ENCODE data around the gene AP3B1.
"Not testable (repeated sequence)": the region's sequence is repeated elsewhere in the genome, so short reads cannot be mapped to it uniquely, and the experiment has no call there.

The AP3B1 gene

DNA sequence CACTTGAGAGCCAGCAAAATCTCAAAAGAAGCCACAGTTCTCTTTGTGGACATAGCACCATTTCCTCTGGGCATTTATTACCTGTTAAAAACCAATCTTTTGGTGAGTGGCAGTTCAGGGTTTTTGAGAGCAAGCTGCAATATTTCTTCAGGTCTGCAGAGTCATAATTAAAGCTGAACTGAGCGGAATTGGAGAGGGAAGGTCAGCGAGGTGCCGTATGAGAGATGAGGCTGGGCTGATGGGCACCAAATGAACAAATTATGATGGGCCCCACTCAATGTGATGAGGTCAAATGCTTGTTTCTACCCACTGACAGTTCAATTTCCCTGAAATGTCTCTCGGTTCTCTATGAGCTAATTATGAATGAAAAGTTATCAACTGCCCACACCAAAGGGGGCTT, 231.9 kb downstream of the AP3B1 start:
- no peak for DNase-seq

DNA sequence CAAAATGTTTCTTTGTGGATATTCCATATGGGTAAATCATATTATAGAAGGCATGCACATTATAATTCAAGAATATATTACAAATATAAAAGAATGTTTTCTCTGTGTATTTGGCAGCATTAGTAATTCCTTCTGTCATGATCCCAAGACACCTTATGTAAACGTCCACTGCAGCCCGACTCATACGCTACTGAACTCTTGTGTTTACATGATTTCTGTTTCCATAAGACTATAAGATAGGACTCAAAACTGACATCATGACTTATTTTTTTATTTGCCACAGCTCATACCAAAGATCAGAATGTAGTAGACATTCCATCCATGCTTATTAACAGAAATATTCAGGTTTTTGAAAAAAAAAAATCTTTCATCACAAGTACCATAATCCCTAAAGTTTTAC, 234.1 kb downstream of the AP3B1 start:
- no peak for DNase-seq

DNA sequence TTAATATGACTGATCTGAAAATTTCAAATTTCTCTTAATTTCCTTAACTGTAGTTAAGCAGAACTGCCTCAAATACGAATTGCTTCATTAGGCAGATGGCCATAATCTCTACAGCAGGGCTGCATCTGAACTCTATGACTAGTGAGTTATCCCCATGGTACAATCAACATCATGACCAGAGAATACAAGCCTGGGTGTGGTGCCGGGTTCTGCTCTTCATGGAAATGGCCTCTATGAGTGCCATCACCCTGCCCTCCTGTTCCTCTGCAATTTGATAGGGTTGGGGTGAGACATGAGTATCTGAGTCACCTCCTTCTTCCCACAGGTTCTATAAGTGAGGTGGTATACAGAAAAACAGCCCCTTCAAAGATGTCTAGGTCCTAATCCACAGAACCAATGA, 235.9 kb downstream of the AP3B1 start:
- no peak for DNase-seq

DNA sequence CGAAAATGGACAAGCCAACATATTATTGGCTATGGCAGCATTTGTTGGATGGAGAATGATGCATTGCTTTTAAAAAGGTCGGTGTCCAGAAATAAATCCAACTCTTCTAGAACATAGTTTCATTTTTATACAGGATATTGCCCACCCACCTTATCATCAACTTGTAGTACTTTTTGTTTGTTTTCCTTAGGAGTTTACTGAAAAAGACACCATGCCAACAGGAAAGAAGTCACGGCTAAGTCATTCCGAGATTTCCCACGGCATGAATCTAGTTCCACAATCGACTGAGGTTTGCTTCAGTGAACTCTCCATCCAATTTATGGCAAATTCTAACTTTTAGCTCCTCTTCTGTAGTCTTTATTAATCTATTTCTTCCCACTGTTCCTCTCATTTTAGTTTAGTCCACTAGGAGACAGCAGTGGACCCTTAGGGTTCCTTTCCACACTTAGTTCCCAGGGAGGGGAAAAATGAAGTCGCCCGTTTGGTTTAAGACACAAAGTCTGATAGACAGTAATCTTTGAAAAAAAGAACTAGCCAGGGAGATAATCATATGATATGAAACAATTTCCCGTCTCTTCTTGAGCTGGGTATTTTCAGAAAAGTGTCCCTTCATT, 237.5 kb downstream of the AP3B1 start:
- no peak for DNase-seq

DNA sequence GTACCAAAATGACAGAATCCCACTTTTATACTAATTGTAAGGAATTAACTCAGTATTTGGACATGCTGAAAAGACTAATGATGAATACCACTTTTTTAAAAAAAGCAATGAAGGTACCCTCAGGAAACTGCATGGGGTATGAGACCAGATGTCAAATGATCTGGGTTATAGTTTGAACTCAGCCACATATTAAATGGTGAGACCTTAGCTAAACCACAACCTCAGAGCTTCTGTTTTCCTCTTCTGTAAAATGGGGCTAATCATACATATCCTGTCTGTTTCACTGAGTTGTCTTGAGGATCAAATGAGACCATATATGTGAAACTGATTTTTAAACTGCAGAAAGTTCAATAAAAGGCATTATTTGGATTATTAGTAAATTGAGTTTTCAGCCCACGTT, 238.4 kb downstream of the AP3B1 start:
- no peak for DNase-seq

DNA sequence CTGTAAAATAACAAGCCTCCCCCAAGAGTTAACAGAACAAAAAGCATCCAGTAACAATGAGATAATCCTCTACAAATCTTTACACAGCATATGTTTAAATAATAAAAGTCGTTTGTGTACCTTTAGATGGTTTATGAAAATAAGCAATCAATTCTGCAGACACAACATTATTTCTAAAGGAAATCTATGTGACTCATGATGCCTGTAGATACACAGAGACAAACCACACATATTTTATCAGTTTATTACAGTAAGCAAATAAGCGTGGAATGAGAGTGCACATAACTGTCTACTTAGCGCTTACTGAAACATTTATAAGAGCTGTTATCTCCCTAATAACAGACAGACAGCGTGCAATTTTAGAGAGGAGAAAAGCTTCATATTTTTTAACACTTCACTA, 243.6 kb downstream of the AP3B1 start:
- DNase-seq = no peak

DNA sequence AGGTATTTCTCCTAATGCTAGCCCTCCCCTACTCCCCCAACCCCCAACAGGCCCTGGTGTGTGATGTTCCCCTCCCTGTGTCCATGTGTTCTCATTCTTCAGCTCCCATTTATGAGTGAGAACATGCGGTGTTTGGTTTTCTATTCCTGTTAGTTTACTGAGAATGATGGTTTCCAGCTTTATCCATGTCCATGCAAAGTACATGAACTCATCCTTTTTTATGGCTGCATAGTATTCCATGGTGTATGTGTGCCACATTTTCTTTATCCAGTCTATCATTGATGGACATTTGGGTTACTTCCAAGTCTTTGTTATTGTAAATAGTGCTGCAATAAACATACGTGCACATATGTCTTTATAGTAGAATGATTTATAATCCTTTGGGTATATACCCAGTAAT, 247.7 kb downstream of the AP3B1 start:
- not testable (repeated sequence) for DNase-seq

DNA sequence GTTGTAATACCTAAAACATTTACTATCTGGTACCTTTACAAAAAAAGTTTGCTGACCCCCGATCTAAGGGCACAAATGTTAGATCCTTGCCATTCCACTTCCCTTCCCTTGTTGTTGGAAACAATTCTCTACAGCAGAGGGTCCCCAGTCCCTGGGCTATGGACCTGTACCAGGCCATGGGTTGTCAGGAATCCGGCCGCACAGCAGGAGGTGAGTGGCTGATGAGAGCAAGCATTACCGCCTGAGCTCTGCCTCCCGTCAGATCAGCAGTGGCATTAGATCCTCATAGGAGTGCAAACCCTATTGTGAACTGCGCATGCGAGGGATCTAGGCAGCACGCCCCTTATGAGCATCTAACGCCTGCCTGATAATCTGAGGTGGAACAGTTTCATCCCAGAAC, 248.5 kb downstream of the AP3B1 start:
- DNase-seq = no peak

DNA sequence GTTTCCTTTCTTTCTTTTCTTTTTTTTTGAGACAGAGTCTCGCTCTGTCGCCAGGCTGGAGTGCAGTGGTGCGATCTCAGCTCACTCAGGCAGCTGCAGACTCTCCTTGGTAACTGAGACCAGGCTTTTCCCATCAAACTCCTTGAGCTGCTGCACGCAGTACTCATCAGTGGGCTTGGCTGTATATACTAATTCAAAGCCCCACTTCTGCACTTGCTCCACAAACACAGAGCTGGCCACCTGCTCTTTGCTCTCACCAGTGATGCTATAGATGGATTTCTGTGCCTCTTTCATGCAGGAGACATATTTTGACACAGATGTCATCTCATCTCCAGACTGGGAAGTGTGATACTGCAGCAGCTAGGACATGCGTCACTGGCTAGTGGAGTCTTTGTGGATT, 252.7 kb downstream of the AP3B1 start:
- peak; percentile 31 for DNase-seq

DNA sequence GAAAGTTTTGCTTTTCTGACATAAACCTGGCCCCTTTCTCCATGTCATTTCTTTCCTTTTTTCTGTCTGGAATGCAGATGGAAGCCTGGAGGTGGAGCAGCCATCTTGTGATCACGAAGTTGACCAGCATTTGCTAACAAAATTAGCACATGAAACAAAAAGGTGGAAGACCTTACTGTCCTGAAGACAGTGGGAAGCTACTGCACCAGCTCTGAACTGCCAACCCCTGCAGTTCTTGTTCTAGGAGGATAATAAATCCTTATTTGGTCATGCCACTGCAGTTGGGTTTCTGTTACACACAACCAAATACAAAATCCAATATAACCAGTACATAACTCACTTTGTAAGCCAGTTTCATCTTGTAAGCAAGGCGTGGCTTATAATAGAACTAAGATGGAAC, 269.0 kb downstream of the AP3B1 start:
- DNase-seq = no peak

DNA sequence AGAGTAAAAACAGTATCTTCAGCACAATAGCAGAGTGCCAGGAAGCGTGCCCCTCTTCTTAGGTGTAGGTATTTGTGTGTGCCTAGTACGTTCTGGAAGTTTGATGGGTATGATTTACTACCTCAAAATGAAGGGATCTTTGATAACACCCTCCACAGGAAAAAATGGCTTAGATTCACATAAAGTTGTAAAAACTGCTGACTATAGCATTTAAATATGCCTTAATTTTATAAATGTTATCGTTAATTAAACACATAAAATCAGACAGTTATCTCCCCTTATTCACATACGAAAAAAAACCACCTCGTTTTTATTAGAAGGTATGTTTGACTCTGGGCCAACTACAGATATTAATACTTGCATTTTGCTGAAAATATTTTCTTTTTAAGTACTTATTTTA, 274.8 kb downstream of the AP3B1 start:
- DNase-seq = no peak

DNA sequence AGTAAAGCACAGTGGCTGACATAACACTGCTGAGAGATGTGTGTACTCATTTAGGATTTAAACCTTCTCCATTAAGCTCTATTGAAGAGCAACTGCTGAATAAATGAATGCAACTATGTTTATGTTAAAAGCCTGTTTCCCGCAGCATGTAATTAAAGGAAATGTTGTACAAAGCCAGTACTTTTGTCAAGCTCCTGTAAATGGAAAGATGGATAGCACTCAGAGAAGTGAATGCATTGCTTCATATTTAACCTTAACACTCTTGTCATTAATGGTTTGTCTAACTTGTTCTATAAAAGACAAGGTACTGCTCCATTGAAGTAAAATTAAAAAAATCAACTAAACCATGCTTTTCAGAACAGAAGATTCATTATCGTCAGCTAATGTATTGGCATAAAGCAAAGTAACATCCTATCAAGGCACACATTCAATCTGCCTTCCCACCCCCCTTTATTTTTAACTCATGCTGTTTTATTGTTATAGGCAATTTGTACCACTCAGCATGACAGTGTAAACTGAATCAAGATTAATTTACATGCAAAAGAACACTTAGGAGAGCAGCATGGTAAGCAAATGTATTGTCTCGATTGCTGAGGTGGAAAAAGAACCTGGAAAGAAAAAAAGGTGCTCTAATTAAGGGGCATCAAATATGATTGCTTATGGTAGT, 277.5 kb downstream of the AP3B1 start:
- DNase-seq = peak; percentile 24

DNA sequence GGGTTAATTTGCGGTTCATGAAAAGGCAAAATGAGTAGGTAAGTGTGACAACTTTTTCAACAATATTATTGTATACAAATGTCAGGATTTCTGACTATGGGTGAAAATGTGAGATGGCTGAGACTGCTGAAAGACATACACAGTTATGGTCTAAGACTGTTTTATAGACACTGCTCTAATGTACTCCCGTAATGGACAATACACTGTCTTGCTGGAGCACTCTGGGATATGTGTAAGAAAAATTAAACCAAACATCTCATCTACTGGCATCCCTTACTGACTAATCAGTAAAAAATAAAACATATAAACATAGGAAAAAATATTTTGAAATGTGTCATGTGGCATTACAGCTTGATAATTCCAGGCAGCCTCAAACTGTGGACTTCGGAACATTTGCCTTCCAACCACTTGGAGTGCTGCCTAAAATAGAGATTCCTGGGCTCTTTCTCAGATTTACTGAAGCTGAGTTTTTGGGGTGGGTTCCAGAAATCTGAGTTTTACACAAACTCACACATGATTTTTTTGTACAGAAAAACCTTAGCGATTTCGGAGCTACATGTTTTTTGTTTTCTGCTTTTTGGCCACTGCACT, 284.5 kb downstream of the AP3B1 start:
- DNase-seq = no peak

DNA sequence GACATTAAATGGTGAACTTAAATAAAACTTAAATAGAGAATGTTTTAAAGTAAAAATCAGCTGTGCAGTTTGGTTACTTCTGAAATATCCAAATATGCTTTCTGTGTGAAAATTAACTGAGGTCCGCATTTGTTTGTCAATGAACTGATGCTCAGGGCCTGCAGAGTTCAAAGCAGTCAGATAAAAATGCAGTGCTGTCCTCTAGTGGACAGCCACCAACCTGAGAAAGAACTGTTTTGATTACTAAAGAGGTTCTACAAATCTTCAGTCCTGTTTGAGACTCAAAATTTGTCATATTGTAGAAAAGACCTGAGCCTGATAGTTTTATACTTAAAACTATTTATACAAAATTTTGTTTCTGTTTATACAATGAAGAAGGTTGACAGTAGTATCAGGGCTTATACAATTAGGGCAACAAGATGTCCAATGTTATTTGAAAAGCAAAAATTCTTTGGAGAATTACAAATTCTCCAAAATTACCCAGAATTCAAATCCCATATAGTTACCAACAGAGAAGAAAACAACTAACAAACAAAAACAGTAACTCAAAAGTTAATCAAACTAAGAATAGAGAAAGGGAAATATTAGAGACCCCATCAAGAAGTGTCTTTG, 286.0 kb downstream of the AP3B1 start:
- DNase-seq = peak; percentile 34

DNA sequence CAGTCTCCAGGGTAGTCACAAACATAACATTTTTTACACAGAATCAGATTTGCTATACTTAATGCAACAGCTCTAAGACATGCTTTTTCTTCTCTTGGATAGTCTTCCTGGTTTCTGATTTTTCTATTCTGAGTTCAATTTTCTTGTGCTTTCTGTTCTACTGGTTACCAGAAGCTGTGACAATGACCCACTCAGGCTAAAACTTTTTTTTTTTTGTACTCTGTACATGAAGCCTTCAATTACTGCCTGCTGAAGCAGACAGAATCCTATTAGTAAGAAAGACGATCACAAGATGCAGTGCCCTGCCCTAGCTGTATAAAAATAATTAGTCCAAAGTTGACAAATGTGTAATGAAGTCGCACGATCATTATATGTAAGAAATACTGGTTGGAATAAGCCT, 287.3 kb downstream of the AP3B1 start:
- DNase-seq = no peak

DNA sequence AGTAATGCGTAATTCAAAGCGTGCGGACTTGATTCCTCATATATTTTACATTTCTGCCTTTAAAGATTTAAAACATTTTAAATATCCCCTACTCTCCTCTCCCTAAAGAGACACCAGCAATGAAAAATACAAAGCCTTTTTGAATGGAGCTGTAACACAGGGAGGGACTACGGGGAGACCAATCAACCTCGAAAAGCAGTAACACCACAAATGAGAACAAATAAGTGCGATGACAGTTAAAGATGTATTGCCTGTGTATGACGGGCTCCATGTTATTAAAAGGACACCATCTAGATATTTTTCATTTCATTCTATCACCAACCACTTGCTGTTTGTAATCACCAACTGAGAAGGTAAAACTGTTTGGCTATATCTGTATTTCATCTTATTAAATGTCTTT, 288.0 kb downstream of the AP3B1 start:
- no peak for DNase-seq

DNA sequence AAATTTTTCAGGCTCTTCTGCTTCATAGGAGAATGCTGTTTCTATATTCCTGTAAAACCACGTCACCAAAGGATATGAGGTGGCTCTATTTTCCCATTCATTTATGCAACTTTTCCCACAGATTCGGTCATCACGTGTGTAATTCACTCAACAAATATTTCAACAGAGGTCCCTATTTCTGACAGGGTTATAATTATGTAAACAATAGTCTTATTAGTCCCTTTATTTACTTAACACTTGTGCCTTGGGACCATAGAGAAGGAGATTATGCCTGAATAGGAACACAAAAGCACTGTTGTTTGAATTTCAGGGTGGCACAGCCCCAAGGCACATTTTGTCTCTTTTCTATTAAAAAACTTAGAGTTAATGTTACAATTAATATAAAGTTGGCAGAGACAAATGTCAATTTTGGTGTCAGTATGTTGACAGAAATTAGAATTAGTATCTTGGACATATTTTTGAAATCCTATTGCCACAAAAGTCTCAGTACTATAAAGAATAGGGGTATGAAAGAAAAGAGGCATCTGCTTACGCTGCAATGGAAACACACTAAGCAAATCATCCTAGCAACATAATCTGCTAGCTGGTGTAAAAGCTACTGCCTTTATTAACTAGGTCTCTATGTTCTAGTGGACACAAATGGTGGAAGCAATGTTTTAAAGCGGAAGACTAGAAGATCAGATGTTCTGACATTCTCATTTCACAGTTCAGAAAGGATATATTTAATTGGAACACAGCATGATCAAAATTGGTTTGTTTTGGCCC, 289.3 kb downstream of the AP3B1 start:
- DNase-seq = peak; percentile 44

DNA sequence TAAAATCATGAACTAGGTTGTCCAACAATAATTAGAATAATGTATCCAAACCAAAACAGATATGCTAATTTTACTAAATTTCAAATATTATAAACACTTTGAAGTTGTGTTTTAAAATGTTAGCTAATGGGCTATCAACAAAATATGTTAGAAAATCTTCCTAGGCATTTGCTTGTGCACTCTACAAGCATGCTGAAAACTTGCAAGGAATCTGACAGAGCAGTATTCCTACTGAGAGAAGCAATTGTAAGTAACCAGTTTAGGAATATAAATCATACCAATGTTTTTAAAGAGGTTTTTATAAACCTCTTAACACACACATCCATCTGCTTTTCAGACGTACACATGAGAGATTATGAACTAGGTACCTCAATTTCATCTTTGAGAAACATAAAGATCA, 289.9 kb downstream of the AP3B1 start:
- DNase-seq = no peak

DNA sequence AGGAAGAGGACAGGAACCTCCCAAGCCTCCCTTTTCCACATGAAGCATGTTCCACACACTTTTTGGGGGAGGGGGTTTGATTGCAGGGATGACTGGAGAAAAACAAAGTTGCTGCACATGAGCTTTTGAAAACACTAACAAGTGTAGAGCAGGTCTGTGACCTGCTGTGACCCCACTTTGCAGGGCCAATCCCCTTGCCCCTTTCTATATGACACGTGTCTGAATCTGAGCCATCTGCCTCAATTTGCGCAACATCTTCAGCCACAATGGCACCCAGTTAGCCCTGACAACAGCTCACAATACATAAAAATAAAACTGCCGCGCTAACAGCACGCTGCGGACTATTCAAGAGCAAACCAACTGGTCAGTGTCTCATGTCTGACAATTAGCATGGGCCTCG, 290.6 kb downstream of the AP3B1 start:
- peak; percentile 54 for DNase-seq

DNA sequence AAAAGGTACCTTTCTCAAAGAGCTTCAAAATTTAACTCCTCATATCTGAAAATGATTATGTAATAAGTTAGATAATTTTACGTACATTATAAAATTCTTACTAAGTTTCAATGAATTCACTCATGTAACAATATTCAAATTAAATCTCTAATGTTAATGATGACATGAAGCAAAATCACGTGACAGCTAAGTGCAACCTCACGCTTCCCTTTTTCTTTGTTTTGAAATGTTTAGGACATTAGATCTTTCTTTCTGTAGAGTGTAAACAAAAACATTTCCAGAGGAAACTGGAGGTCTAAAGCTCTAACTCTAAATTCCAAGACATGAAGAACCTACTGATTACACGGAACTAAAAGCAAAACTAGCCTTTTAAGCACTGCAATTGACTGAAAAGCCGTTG, 291.0 kb downstream of the AP3B1 start:
- no peak for DNase-seq

DNA sequence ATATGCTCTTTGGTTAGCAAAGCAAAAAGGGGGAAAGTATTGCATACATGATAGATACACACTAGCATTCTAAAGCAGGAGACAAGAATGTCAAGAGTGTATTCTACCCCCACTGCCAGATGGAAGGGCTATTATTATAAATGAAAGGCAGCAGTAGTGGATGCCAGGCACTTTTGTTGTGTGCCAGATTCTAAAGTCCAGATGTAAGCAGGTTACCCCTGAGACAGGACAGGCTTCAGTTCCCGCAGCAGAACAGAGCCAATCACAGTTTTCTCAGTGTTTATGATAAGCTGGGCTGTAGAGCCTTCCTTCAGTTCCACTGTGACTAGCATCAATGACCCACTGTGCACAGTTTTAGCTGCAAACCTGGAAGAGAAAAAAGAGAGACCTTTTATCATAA, 291.8 kb downstream of the AP3B1 start:
- no peak for DNase-seq

DNA sequence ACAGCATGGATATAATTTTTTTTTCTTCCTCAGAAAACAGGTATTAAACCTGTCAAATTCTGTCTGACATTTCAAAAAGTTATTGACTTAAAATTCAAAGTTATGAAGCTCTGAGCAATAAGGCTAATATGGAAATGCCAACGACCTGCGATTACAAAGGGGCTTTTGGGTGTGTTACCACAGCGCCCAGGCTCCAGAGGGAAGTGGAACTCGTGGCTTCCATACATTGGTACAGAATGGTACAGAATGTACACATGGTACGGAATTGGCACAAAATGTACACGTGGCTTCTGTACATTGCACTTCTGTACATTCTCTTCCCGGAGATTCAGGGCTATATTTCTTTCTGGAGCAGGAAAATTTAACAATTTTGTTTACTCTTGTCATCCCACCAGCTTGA, 293.3 kb downstream of the AP3B1 start:
- no peak for DNase-seq

DNA sequence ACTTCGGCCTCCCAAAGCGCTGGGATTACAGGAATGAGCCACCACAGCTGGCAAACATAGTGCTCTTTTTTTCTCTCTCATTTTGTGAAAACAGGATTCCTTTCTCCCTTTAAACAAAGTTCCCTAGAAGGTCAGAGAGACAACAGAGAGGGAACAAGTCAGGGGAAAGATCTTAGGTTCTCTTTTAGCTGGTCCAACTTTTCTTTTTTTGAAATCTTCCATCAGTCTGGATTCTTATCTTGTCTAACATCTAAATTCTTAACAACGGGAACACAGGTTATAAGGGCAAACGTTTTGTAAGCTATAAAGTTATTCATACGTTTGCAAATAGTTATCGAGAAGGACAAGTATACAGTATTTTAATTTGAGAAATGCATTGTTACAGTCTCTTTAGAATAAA, 294.3 kb downstream of the AP3B1 start:
- no peak for DNase-seq

DNA sequence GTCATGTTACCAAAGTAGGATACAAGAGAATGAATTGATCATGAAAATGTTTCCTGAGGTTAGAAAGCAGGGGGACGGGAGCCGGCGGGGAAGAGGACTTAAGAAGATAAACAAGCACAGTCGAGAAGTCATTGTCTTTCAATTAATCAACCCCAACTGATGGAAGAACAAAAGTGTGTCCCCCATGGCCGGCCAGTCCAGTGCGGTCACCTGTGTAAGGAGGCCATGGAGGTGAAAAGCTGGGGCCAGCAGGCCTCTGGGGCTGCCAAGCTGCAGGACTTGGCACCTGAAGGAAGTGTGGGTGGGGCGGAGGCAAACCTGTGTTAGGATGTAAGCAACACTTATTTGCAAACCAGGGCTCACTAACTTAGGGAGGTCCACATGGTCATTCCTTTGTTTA, 295.1 kb downstream of the AP3B1 start:
- DNase-seq = no peak
